Activated B cell treated with CpG ODN at 0.5 μM for 24 hours (primary cell): ENCODE results near the gene PRKG1. TPM values are rescaled to one million over a fixed set of nuclear protein-coding genes. Genes with fewer than 3 reads are reported as not detected.

Source experiments
- ATAC-seq: fragments of 200-7000 bp; cut with Tn5 transposase; one replicate; pipeline ENCODE4 v1.10.0; 2021; ENCODE audit warnings: low read depth, mild to moderate bottlenecking, moderate library complexity
- CTCF ChIA-PET: fragments of 350-600 bp; sonication (Branson Sonifier 250); formaldehyde crosslinking; loops from one replicate; lab custom pipeline; 2021; ENCODE audit warnings: antibody characterized with exemption; lab: Charles Lee
- POLR2A ChIA-PET: fragments of 350-600 bp; sonication (Branson Sonifier 250); formaldehyde crosslinking; loops from one replicate; lab custom pipeline; 2021; ENCODE audit warnings: antibody characterized with exemption; lab: Charles Lee
- DNase-seq: peaks from one replicate; pipeline ENCODE4 v3.0.0; 2022
- H3K27ac Mint-ChIP-seq: one replicate; pipeline ENCODE4 v1.8.0; 2020; ENCODE audit warnings: mixed read lengths
- H3K27me3 Mint-ChIP-seq: one replicate; pipeline ENCODE4 v1.8.0; 2021; ENCODE audit warnings: mixed read lengths
- H3K36me3 Mint-ChIP-seq: one replicate; pipeline ENCODE4 v1.8.0; 2021; ENCODE audit warnings: low read depth, mixed read lengths
- H3K4me1 Mint-ChIP-seq: one replicate; pipeline ENCODE4 v1.8.0; 2021; ENCODE audit warnings: mixed read lengths
- H3K4me3 Mint-ChIP-seq: one replicate; pipeline ENCODE4 v1.8.0; 2020; ENCODE audit warnings: mild to moderate bottlenecking, mixed read lengths
- H3K9me3 Mint-ChIP-seq: one replicate; pipeline ENCODE4 v1.8.0; 2020; ENCODE audit warnings: mixed read lengths
- CTCF ChIP-seq: fragments of 200-600 bp; IDR thresholded peaks from one replicate; pipeline ENCODE4 v1.8.0; 2022; ENCODE audit warnings: antibody characterized with exemption, mild to moderate bottlenecking
- intact Hi-C: fragments of 100-400 bp; cut with micrococcal nuclease; formaldehyde crosslinking; loops from one replicate; pipeline ENCODE4 v1.15.1; 2024
- total RNA-seq: library from RNA; stranded (reverse); gene quantifications from 2 replicates; pipeline ENCODE4 v1.2.3, GENCODE V29; 2022

Gene PRKG1
- total RNA-seq, 1 donor from 2014 or later = not detected

DNA sequence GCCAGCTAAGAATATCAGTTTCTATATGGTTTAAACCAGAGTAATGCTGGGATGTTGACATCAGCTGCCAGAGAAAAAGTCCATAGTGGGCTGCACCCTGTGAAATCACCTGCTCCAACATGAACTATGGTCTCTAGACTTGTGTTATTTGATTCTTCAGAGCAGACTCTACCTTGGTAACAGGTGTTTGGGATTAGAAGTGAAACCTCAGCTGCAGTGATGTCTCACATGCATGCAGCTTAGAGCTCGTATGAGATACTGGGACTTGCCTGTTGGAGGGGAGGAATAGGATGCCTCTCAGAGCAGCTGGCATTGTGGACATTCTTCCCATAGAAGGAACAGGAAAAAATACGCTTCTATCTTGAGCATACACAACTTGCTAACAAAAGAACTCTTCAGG is 912.2 kb downstream of the PRKG1 start:
- no peak overlapping the region for H3K27ac Mint-ChIP-seq
- H3K4me3 Mint-ChIP-seq = no peak overlapping the region
- ChIA-PET POLR2A (no interaction called here), CTCF (no interaction called here)
- ATAC-seq (no peak), DNase-seq (no peak)
- no peaks in the 10 kb centered on the region for H3K4me1 Mint-ChIP-seq
- no peaks in the 10 kb centered on the region for H3K27me3 Mint-ChIP-seq
- peaks cover 2% of the 10 kb centered on the region for H3K9me3 Mint-ChIP-seq
- H3K36me3 Mint-ChIP-seq = no peaks in the 10 kb centered on the region
- TF ChIP-seq CTCF = no peak
- intact Hi-C loops = no loop called here

DNA sequence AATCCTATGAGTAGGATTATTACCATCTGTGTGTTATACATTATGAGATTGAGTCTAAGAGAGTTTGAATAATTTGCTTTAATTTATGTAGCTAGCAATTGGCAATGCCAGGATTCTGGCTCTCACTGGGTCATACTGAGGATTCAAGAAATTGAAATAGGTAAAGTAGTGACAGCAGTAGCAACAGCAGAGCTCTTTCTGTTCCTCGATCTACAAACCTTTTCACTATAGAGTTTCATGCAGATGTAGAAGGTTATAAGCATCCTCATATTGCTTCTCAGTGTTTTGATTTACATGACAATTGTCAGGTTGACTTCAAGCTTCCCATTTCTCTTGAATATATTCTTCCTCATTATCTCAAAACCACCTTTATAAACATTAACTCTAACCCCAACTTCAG is 919.2 kb downstream of the PRKG1 start:
- intact Hi-C loops = no loop called here
- ChIA-PET POLR2A (no interaction called here), CTCF (no interaction called here)
- H3K27ac Mint-ChIP-seq = no peak overlapping the region
- no peaks in the 10 kb centered on the region for H3K36me3 Mint-ChIP-seq
- no peaks in the 10 kb centered on the region for H3K9me3 Mint-ChIP-seq
- no peak for ATAC-seq
- no peak overlapping the region for H3K4me3 Mint-ChIP-seq
- H3K27me3 Mint-ChIP-seq = no peaks in the 10 kb centered on the region
- TF ChIP-seq CTCF = no peak
- no peak for DNase-seq
- H3K4me1 Mint-ChIP-seq = no peaks in the 10 kb centered on the region

DNA sequence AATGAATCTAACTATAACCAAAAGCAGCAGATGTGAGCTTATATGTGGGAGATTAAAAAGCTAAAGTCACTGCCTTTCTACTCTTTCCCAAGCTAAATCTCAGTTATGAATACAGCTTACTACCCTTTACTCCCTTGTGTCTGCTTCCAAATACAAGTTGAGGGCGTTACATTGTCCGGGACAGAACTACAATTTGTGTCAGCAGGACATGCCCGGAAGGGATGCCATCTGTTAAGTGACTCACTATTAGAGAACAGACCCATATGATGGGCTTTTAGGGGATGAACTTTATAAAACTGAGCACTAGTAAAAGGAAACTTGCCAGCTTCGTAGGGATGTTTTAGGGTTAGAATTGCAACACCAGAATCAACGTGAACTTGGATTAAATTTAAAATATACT is 924.8 kb downstream of the PRKG1 start:
- ChIA-PET CTCF (no interaction called here), POLR2A (no interaction called here)
- intact Hi-C loops = no loop called here
- no peaks in the 10 kb centered on the region for H3K27me3 Mint-ChIP-seq
- ATAC-seq = no peak
- H3K36me3 Mint-ChIP-seq = no peaks in the 10 kb centered on the region
- H3K4me3 Mint-ChIP-seq = no peak overlapping the region
- H3K9me3 Mint-ChIP-seq = no peaks in the 10 kb centered on the region
- no peak for TF ChIP-seq CTCF
- DNase-seq = no peak
- no peak overlapping the region for H3K27ac Mint-ChIP-seq
- H3K4me1 Mint-ChIP-seq = no peaks in the 10 kb centered on the region

- no peak overlapping the region for H3K4me3 Mint-ChIP-seq
- H3K4me1 Mint-ChIP-seq = no peaks in the 10 kb centered on the region
- ChIA-PET CTCF (interaction anchor here (0.9 kb wide), 1 partner anchor 615 kb away, joined by 3 read pairs; no protein-coding TSS in a partner anchor), POLR2A (interaction anchor here (0.7 kb wide), 1 partner anchor 1705 kb away, joined by 11 read pairs; no protein-coding TSS in a partner anchor)
- peaks cover 10% of the 10 kb centered on the region for H3K9me3 Mint-ChIP-seq
- no peaks in the 10 kb centered on the region for H3K36me3 Mint-ChIP-seq
- DNase-seq (no peak), ATAC-seq (no peak)
- no peaks in the 10 kb centered on the region for H3K27me3 Mint-ChIP-seq
- no peak for TF ChIP-seq CTCF
- intact Hi-C loops = loop anchor here (1.0 kb wide), 2 partner anchors 615 to 941 kb away; no protein-coding TSS in a partner anchor
- H3K27ac Mint-ChIP-seq = no peak overlapping the region
These were observed 930.2 kb downstream of the PRKG1 start for GRCh38 chr10:52004342-52004949.

DNA sequence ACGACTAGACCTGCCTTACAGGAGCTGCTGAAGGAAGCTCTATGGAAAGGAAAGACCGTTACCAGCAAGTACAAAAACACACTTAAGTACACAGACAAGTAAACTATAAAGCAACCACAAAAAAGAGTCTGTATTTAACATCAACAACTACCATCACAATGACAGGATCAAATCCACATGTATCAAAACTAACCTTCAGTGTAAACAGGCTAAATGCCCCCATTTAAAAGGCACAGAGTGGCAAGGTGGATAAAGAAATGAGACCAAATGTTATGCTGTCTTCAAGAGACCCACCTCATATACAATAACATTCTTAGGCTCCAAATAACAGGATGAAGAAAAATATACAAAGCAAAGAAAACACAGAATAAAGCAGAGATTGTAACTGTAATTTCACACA is 932.8 kb downstream of the PRKG1 start:
- POLR2A ChIA-PET = no interaction called here
- ATAC-seq = no peak
- intact Hi-C loops = no loop called here

More for the DNA sequence above, 932.8 kb downstream of the PRKG1 start:
- no peak for DNase-seq
- CTCF ChIA-PET = no interaction called here
- no peaks in the 10 kb centered on the region for H3K36me3 Mint-ChIP-seq
- H3K27me3 Mint-ChIP-seq = no peaks in the 10 kb centered on the region
- H3K9me3 Mint-ChIP-seq = peaks cover 13% of the 10 kb centered on the region
- no peaks in the 10 kb centered on the region for H3K4me1 Mint-ChIP-seq
- no peak overlapping the region for H3K27ac Mint-ChIP-seq
- TF ChIP-seq CTCF = no peak
- H3K4me3 Mint-ChIP-seq = no peak overlapping the region
